ENCODE results near the gene CCNG2. TPM values are rescaled to one million over a fixed set of nuclear protein-coding genes. Genes with fewer than 3 reads are reported as not detected.

Gene CCNG2
- total and polyA plus RNA-seq, 9 of the 15 experiments (the other 6 are each of a cell fraction or from before 2014, with no cell fraction given) = 0.49 to 6.6 (median 2.9) TPM

GRCh38 chr4:77184974-77185373, 28.0 kb downstream of the CCNG2 start:
- Histone ChIP-seq H3K27ac (ENCODE audit: extremely low read depth, low read depth, low read length) (no peak overlapping the region), H3K4me3 (no peak overlapping the region), H3K79me2 (ENCODE audit: control insufficient read depth, insufficient read depth, low read length) (no peaks in the 10 kb centered on the region), H3K9ac (ENCODE audit: insufficient read depth in 1 of 2, low read depth in 2 of 2, low read length in 2 of 2) (no peak overlapping the region), H2AFZ (ENCODE audit: low read depth, low read length) (no peak overlapping the region), H4K20me1 (replicated peaks; ENCODE audit: control insufficient read depth, insufficient read depth, low read length) (no peaks in the 10 kb centered on the region), H3K4me1 (replicated peaks in 1 of 2; ENCODE audit: control insufficient read depth in 2 of 2, insufficient read depth in 2 of 2, low read length in 2 of 2) (no peaks in the 10 kb centered on the region), H3K9me1 (ENCODE audit: control insufficient read depth, insufficient read depth, low read length) (no peaks in the 10 kb centered on the region), H3K4me2 (ENCODE audit: insufficient read depth, low read length) (no peak overlapping the region), H3K27me3 (ENCODE audit: control insufficient read depth in 2 of 2, insufficient read depth in 2 of 2, low read length in 2 of 2) (peaks cover 5 to 9% of the 10 kb centered on the region in 2 experiments), H3K36me3 (ENCODE audit: control insufficient read depth, insufficient read depth, low read length) (no peaks in the 10 kb centered on the region), H3K9me3 (replicated peaks; ENCODE audit: control insufficient read depth, insufficient read depth, low read depth, low read length) (no peaks in the 10 kb centered on the region)
- intact Hi-C loops (cut with micrococcal nuclease) = no loop called here
- no TSS peak for BruUV-seq (replicated peaks)
- ChIA-PET POLR2A (no interaction called here), CTCF (ENCODE audit: low intra/inter-chr PET ratio) (no interaction called here)
- in situ Hi-C loops (cut with MboI) = no loop called here
- ATAC-seq (no peak), FAIRE-seq (no peak), DNase-seq (ENCODE audit: extremely low read depth in 1 of 4, low spot score in 3 of 4) (no peak)
- no peak for TF ChIP-seq KAT8 (IDR thresholded peaks at IDR 0.05; ENCODE audit: low read depth)
- TF ChIP-seq ZNF146 (CRISPR knock-in tag; IDR thresholded peaks at IDR 0.05; ENCODE audit: unreplicated experiment) = no peak
- TF ChIP-seq HDAC6 (IDR thresholded peaks at IDR 0.05; ENCODE audit: low read depth, low read length) = no peak
- TF ChIP-seq ZNF24 (IDR thresholded peaks at IDR 0.05) = no peak
- no peak for TF ChIP-seq TARDBP (IDR thresholded peaks at IDR 0.05)
- no peak for TF ChIP-seq THAP7 (CRISPR knock-in tag; IDR thresholded peaks at IDR 0.05)
- TF ChIP-seq FOS (IDR thresholded peaks at IDR 0.05; ENCODE audit: extremely low read depth, insufficient read length) = no peak
- TF ChIP-seq FUS (optimal IDR thresholded peaks at IDR 0.05; ENCODE audit: low read depth, low read length) = no peak
- no peak for TF ChIP-seq BACH1 (tag; IDR thresholded peaks at IDR 0.05)
- TF ChIP-seq ARID1B (IDR thresholded peaks at IDR 0.05) = no peak
- no peak for TF ChIP-seq ID3 (CRISPR knock-in tag; IDR thresholded peaks at IDR 0.05)
- no peak for TF ChIP-seq ID3 (tag; IDR thresholded peaks at IDR 0.05)
- no peak for TF ChIP-seq ZNF398 (CRISPR knock-in tag; IDR thresholded peaks at IDR 0.05)
- TF ChIP-seq ZNF584 (CRISPR knock-in tag; IDR thresholded peaks at IDR 0.05; ENCODE audit: low read depth) = no peak
- no peak for TF ChIP-seq TAF9B (IDR thresholded peaks at IDR 0.05; ENCODE audit: partially characterized antibody)
- TF ChIP-seq PHB (CRISPR knock-in tag; IDR thresholded peaks at IDR 0.05) = no peak
